NCI-H524 (cell line): ENCODE measurements around the gene PPP1R9A.

ENCODE experiments used
- DNase-seq, 2 experiments: peaks; one replicate each; lab custom pipeline; 2025; lab: John Stamatoyannopoulos, UW

The PPP1R9A gene

DNA sequence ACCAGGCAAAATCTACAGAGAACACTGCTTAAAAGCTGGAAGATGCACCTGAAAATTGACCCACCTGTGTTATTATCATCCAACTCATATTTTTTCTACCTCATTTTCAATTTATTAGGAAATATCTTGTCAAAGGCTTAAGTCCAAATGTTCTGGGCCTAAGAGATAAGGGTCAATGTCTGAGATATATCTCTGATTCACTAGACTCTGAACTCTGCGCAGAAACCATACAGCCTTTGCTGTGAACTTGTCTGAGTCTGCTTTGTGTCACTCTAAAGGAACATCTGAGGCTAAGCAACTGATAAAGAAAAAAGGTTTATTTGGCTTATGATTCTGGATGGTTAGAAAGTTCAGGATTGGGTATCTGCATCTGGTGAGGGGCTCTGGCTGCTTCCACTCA is 413.3 kb downstream of the PPP1R9A start:
- no peak for DNase-seq

DNA sequence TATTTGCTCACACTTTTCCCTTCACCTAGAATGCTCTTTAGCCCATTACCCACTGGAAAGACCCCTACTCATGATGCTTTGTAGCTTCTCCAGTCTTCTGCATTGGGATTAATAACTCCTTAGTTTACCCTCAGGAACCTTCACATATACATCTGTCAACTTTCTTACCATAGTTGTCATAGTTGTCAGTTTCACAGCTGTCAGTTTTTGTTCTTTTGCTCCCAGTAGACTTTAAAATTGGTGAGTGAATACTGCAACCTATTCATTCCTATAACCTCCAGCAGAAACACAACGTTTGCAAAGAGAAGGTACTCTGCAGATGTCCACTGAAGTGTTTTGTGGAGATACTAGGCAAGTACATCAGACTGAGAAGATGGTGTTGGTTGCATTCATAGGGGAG is 414.3 kb downstream of the PPP1R9A start:
- DNase-seq, result no peak

DNA sequence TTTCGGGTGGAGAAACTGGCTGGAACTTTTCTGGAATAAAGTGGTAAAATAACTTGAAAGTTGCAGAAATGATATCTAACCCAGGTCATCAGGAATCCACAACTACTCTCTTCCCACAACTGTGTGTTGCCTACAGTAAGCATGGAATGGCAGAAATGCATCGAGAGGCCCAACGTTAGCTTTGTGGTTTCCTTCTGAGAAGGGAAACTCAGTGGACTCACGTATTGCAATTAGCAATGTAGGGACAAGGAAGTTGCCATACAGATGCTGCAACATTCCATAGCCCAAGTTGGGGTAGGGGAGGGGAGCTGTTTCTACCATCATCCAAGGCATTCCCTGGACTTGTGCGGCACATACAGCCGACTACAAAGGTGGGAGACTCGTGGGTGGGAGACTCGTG is 415.0 kb downstream of the PPP1R9A start:
- DNase-seq, result no peak

DNA sequence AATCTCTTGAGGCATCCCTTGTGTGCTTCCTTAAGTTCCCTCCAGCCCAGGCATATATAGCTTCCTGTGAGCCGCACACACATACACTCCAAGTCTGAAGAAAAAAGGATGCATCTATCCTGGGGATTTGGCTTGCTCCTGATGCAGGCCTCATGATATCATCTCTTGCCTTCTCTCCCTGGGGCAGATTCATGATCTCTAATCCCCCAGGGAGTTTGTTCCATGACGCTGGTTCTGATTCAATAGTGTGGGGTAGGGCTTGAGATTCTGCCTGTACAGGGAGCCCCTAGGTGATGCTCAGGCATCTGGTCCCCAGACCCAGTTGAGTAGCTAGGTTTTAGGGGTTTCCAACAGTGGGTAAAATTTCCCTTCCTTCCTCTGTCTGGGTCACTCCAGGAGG is 415.5 kb downstream of the PPP1R9A start:
- DNase-seq, result no peak

DNA sequence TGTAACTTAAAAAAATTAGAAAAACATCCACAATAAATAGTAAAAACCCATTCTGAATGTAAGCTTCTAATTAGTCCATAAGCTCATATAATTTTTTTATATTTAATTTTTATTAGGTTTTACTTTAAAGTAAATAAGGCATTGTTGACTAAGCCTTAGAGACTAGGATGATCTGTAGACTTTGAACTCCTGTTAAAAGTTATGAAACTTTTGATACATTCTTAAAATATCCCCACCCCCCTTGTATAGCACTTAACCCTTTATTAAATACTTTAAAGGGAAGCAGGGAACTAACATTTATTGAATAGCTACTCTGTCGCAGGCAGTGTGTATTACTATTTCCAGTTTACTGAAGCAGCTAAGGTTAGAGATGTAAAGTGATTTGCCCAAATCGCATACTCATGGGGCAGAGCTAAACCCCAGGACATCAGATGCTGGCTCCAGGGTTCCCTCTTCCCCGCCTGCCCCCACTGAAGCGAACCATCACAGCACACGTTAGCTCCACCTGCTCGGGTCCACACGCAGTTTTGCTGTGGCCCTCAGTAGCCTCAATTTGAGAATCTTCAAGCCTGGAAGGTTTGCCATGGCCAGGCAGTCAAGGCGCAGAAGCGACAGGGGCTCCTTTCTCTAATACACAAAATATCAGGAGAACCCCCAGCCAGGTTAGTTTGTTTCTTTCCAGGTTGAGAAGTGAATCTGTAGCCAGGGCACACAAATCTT is 416.2 kb downstream of the PPP1R9A start:
- no peak for DNase-seq

DNA sequence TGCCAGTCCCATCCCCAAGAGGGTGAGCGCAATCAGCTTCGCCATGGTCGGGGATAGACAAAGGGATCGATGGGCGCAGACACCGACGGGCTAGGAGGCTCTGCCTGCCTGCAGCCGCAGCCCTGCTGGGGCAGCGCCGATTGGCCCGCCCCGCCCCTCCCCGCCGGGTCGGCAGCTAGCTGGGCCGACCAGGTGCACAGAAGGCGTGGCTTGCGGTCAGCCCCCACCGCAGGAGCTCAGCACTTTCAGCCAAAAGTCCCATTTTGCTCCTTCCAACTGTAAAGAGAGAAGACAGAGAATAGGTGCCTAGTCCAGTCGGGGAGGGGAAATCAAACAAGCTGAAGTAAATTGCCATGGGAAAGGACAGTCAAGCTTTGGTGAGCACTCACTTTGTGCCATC is 417.0 kb downstream of the PPP1R9A start, which contains the start of gene PON1:
TSS of gene PON1 (minus strand) at position 102 of the 400 bp plus-strand sequence. CDS start at position 45, 57 bp downstream.
- DNase-seq, result no peak

DNA sequence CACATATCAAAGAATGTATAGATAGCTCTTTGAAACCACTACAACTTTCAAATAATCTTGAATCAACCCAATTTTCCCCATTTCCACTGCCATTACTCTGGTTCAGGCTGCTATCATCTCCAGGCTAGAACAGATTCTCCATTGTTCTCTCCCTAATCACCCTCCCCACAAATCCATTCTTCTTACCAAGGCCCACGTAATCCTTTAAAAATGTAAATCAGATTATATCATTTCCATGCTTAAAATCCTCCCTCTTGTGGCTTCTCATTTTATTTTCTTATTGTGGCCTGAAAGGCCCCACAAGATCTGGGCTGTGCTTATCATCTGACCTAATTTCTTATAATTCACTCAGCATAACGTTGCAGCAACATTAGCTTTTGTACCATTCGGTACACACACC is 420.0 kb downstream of the PPP1R9A start:
- DNase-seq, result no peak

DNA sequence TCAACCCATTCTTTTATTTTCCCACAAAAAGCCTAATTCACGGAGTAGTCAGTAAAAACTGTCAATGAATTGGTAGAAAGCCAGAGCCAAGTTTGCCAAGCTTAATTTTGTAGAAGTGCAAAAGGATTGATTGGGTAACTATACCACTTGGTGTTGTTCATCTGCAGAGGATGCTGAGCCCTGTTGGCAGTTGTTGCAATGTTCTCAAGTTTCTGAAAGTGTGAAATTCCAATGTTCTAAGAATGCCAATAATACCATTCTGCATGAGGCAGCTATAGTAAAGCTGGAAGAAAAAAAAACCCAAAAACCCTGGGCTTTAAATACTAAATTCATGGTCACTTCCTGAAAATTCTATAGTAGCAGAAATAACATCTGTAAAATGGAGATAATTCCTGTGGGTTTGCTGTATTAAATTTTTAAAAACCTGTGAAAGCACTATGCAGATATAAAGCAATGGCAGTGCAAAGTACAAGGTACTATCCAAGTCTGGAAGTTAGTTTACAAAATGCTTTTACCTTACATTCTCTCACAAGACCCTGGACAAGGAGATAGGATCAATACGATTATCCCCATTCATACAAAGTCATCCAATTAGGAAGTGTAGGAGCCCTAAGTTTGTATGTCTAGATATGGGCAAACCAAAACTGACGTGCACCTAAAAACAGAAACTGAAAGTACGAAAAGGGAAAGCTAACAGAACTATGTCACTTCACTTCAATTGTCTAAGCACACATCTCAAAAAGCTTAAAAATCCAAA is 423.0 kb downstream of the PPP1R9A start:
- DNase-seq, result no peak

DNA sequence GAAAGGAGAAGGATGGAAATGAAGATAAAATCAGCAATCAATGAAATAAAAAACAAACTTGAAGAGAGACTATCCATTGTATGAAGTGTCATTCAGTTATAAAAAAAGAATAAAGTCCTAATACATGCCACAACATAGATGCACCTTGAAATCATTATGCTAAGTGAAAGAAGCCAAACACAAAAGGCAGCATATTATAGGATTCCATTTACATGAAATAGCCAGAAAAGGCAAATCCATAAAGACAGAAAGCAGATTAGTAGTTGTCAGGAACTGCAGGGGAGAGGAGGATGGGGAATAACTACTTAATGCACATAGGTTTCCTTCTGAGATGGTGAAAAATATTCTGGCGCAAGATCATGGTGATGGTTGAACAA is 423.6 kb downstream of the PPP1R9A start:
- DNase-seq, result no peak

DNA sequence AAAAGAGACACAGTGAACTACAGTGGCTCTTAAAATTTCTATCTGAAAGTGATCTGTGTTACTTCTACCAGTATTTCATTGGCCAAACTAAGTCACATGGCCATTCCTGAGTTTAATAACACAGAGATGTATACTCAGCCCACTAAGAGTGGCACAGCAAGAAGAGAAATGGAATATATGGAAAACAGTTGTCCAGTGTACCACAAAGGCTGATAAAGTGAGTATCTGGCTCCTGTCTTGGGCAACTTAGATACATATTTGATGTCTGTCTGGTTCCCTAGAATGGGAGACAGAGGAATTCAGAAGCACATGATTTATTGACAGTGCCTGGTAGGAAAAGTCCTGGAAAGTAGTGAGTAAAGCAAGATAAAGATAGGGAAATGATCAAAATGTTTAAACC is 427.1 kb downstream of the PPP1R9A start:
- DNase-seq, result no peak

DNA sequence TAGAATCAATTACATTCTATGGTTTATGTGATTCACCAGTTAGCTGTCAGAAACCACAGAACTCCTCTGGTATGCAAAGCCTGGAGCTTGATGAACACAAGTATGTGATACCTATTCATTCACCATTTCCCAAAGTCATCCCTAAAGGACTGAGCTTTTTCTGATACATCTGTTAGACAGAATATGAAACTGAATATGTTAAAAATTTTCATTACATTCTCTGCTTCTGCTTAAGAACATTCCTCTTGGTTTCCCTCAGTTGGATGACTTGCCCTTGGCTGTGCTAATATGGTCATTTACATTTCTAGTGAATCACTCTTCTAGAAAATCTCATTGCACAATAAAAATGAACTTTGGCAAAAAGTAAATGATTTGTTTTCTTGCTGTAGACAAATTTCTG is 427.7 kb downstream of the PPP1R9A start:
- no peak for DNase-seq

DNA sequence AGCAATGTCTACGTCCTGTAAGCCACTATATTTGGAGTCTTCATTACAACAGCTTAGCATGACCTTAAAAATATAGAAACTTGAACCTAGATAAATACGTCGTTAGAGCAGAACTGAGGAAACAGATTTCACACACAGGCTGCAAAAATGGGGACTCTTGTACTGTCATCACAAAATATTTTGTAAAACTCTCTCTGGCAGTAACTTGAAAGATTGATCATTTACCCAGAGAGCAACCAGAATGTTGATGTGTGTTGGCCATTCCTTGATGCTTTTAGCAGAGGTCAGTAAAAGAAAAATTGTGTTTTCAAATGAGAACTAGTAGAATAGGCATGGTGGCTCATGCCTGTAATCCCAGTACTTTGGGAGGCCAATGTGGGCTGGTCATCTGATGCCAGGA is 431.4 kb downstream of the PPP1R9A start:
- DNase-seq, result no peak

DNA sequence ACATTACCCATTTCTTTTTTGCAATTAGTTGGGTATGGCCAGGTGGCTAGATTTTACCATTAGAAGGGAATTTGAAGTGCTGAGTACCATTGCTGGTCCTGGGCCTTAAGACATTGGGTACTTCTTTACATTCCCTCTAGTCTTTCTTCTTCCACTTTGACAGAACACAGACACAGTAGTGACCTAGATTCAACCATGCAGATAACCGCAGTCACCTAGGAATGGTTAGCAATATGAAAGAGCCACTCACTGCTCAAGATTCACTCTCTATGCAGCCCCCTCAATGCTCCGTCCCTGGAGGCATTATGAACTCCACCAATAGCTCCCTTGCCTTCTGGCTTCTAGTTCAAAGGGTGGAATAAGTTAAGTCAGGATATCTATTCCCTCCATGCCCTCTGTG is 433.1 kb downstream of the PPP1R9A start:
- no peak for DNase-seq

DNA sequence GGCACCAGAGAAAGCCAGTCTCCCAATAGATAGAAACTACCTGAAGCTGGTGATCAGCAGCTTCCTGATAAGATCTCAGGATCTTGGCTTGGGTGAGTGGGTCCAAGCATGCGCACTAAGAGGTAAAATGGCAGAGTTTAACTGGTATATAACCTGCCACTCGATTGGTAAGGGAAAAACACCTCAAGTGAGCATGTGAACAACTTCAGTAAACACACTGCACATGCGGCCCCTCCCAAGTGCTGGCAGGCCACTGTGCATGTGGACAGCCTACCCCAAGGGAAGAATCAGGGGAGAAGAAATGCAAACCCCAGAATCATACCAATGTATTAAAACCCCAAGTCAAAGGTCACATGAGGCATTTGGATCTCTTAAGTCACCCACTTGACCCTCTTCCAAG is 434.6 kb downstream of the PPP1R9A start:
- no peak for DNase-seq

DNA sequence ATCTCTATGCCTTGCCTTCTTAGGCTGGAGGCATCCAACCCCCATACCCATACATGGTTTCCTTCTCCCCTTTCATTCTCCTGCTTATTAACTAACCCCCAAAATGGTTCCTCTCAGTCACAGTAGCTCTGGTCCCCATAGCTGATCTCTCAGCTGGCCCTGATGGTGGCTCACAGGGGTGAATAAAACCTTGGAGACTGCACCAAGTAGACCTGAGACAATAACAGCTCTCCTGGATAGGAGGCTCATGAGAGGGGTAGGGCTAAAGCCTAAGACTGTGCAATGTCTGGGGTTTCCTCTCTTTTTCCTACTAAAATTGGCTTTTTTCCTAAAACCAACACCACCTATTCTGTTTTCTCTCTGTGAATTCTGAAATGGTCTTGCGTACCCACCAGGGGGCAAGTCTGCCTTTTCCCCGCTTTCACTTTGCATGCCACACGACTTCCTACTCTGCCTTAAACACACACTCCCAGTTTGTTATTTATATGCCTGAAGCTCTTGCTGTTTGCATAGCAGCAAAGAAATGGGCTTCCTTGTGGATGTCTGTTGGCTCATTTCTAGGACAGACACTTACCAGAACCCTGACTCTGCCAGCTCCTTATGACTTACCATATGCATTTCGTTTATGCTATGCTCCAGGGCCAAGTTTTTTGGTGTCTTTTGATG is 435.4 kb downstream of the PPP1R9A start:
- no peak for DNase-seq
